HepG2 (cell line): ENCODE results near the gene GBGT1. TPM values are rescaled to one million over a fixed set of nuclear protein-coding genes. Genes with fewer than 3 reads are reported as not detected.

ENCODE experiments used
- ADNP ChIP-seq: sonication (generic); formaldehyde crosslinking; IDR thresholded peaks from 2 replicates; pipeline ENCODE4 v1.4.0; 2020; ENCODE audit warnings: missing genetic modification reagents
- AHR ChIP-seq: IDR thresholded peaks from 2 replicates; pipeline ENCODE4 v1.6.1; 2018; ENCODE audit warnings: missing genetic modification reagents, missing compliant biosample characterization
- CEBPB ChIP-seq: IDR thresholded peaks from 2 replicates; pipeline ENCODE4 v1.6.1; 2011; ENCODE audit warnings: low read depth, low read length, improper control_type of control experiment, borderline replicate concordance
- CHCHD3 ChIP-seq: sonication (generic); formaldehyde crosslinking; IDR thresholded peaks from 2 replicates; pipeline ENCODE4 v1.8.0; 2022; ENCODE audit warnings: mild to moderate bottlenecking, missing genetic modification reagents, moderate library complexity
- KAT8 ChIP-seq: IDR thresholded peaks from 2 replicates; pipeline ENCODE4 v1.6.1; 2016; ENCODE audit warnings: missing genetic modification reagents, missing compliant biosample characterization
- KDM5A ChIP-seq: fragments of 200-600 bp; sonication (generic); IDR thresholded peaks from 2 replicates; pipeline ENCODE4 v1.7.0; 2018; ENCODE audit warnings: antibody characterized with exemption, mild to moderate bottlenecking, low read length, borderline replicate concordance
- MXD4 ChIP-seq: IDR thresholded peaks from 2 replicates; pipeline ENCODE4 v1.6.1; 2016; ENCODE audit warnings: mild to moderate bottlenecking, missing biosample characterization, missing genetic modification reagents
- NRL ChIP-seq: sonication (generic); formaldehyde crosslinking; IDR thresholded peaks from 2 replicates; pipeline ENCODE4 v1.5.0; 2020; ENCODE audit warnings: missing genetic modification reagents, mild to moderate bottlenecking, moderate library complexity, borderline replicate concordance
- RBAK ChIP-seq: sonication (generic); formaldehyde crosslinking; IDR thresholded peaks from 2 replicates; pipeline ENCODE4 v1.5.1; 2020; ENCODE audit warnings: mild to moderate bottlenecking, missing genetic modification reagents
- SOX13 ChIP-seq, 3 experiments: fragments of 450-650 bp in 1 of 3; sonication (generic) in 1 of 3; formaldehyde crosslinking in 1 of 3; IDR thresholded peaks in 2 of 3; conservative IDR thresholded peaks in 1 of 3; 2 replicates each; pipeline versions ENCODE4 v1.5.0 to v1.6.1; 2016 to 2020; ENCODE audit warnings: antibody characterized with exemption in 1 of 3, mild to moderate bottlenecking in 1 of 3, missing compliant biosample characterization in 1 of 3, missing genetic modification reagents in 1 of 3, moderate library complexity in 1 of 3
- THAP11 ChIP-seq: IDR thresholded peaks from 2 replicates; pipeline ENCODE4 v1.6.1; 2016; ENCODE audit warnings: missing biosample characterization, missing genetic modification reagents
- ZC3H4 ChIP-seq: sonication (generic); formaldehyde crosslinking; IDR thresholded peaks from 2 replicates; pipeline ENCODE4 v1.4.0; 2020; ENCODE audit warnings: missing genetic modification reagents, borderline replicate concordance
- ZNF234 ChIP-seq: sonication (generic); formaldehyde crosslinking; conservative IDR thresholded peaks from 2 replicates; pipeline ENCODE4 v1.5.1; 2020; ENCODE audit warnings: mild to moderate bottlenecking, missing genetic modification reagents
- ZNF34 ChIP-seq: sonication (generic); formaldehyde crosslinking; IDR thresholded peaks from 2 replicates; pipeline ENCODE4 v1.4.0; 2020; ENCODE audit warnings: mild to moderate bottlenecking, missing genetic modification reagents, borderline replicate concordance
- ZNF629 ChIP-seq: sonication (generic); formaldehyde crosslinking; conservative IDR thresholded peaks from 2 replicates; pipeline ENCODE4 v1.5.0; 2020; ENCODE audit warnings: missing genetic modification reagents
- polyA plus RNA-seq, 8 experiments: library from polyadenylated mRNA; depleted of rRNA in 3 of 8; stranded (reverse) in 7 of 8; unstranded in 1 of 8; fragments of >200 nt; fragmentation: Illumina TruSeq in 4 of 8; extraction: Trizol in 4 of 8; gene quantifications; 2 replicates each; pipeline versions ENCODE4 v1.2.1 to v1.2.3, GENCODE V29; 2011 to 2016; ENCODE audit warnings: low read depth in 4 of 8, missing spikeins in 1 of 8, mixed read lengths in 1 of 8; ENCODE audit not compliant: insufficient read depth in 1 of 8
- total RNA-seq, 5 experiments: library from RNA; depleted of rRNA; stranded (reverse); fragments of >200 nt; fragmentation: Illumina TruSeq; extraction: Trizol; gene quantifications; 2 replicates each; pipeline ENCODE4 v1.2.3, GENCODE V29; 2016; ENCODE audit warnings: low read depth in 1 of 5
- TF ChIP-seq, protein P1 (sequence below): sonication (generic); formaldehyde crosslinking; IDR thresholded peaks from 2 replicates; pipeline ENCODE4 v1.4.0; 2020; ENCODE audit warnings: low read depth, missing genetic modification reagents
- TF ChIP-seq, protein P2 (sequence below): IDR thresholded peaks from 2 replicates; pipeline ENCODE4 v1.6.1; 2016; ENCODE audit warnings: mild to moderate bottlenecking, missing biosample characterization, missing genetic modification reagents
- TF ChIP-seq, protein P3 (sequence below): sonication (generic); formaldehyde crosslinking; IDR thresholded peaks from 2 replicates; pipeline ENCODE4 v1.8.1; 2022; ENCODE audit warnings: low read depth, mild to moderate bottlenecking, missing genetic modification reagents
- TF ChIP-seq, protein P4 (sequence below): sonication (generic); IDR thresholded peaks from 2 replicates; pipeline ENCODE4 v1.6.1; 2016; ENCODE audit warnings: low read depth, borderline replicate concordance
- TF ChIP-seq, protein P5 (sequence below): sonication (generic); formaldehyde crosslinking; IDR thresholded peaks from 2 replicates; pipeline ENCODE4 v1.4.0; 2020; ENCODE audit warnings: mild to moderate bottlenecking, missing genetic modification reagents, borderline replicate concordance

GBGT1 gene
- total and polyA plus RNA-seq, 2 of the 13 experiments (the other 11 are each of a cell fraction or from before 2014, with no cell fraction given), result not detected

DNA sequence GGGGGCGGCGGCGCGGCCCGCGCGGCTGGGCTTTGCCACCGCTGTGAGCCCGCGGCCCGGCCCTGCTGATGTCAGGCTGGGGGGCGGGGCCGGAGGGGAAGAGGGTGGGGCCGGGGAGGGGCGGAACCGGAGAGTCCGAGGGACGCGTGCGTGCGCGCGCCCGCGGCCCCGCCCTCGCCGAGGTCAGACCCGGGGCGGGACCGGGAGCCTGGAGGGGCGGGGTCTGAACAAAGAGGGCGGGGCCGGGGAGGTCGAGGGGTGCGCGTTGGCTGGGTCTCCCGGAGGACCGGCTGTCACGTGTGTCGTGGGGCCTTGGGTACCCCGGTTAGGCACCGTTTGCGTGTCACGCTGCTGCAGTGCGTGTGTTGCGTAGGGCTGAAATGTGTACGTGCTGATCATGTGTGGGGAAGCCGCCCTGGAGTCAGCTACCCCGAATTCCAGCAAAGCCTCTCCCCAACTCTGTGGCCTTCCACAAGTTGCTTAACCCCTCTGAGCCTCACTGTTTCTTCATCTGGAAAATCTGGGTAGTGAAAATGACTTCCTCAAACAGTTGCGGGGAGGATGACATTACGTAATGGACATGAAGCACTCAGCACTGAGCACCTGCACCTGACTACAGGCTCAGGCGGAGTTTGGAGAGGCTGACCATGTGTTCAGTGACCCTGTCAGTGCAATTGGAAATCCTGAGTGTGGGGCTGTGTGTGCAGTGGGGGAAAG lies 42.4 kb downstream of the GBGT1 start, which contains the start of gene RALGDS (continued):
- TF ChIP-seq, protein P1, sequence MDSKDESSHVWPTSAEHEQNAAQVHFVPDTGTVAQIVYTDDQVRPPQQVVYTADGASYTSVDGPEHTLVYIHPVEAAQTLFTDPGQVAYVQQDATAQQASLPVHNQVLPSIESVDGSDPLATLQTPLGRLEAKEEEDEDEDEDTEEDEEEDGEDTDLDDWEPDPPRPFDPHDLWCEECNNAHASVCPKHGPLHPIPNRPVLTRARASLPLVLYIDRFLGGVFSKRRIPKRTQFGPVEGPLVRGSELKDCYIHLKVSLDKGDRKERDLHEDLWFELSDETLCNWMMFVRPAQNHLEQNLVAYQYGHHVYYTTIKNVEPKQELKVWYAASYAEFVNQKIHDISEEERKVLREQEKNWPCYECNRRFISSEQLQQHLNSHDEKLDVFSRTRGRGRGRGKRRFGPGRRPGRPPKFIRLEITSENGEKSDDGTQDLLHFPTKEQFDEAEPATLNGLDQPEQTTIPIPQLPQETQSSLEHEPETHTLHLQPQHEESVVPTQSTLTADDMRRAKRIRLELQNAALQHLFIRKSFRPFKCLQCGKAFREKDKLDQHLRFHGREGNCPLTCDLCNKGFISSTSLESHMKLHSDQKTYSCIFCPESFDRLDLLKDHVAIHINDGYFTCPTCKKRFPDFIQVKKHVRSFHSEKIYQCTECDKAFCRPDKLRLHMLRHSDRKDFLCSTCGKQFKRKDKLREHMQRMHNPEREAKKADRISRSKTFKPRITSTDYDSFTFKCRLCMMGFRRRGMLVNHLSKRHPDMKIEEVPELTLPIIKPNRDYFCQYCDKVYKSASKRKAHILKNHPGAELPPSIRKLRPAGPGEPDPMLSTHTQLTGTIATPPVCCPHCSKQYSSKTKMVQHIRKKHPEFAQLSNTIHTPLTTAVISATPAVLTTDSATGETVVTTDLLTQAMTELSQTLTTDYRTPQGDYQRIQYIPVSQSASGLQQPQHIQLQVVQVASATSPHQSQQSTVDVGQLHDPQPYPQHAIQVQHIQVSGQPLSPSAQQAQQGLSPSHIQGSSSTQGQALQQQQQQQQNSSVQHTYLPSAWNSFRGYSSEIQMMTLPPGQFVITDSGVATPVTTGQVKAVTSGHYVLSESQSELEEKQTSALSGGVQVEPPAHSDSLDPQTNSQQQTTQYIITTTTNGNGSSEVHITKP (CRISPR knock-in tag), result no peak
- TF ChIP-seq ZNF34 (CRISPR knock-in tag) (no peak), RBAK (no peak), CEBPB (peak; percentile 67), KDM5A (no peak), ADNP (no peak), SOX13 (IDR thresholded peaks at IDR 0.05) (no peak), SOX13 (CRISPR knock-in tag; conservative IDR thresholded peaks at IDR 0.05 in 1 of 2, IDR thresholded peaks at IDR 0.05 in 1 of 2) (no peak), CHCHD3 (CRISPR knock-in tag) (no peak), MXD4 (CRISPR knock-in tag) (no peak), KAT8 (no peak), NRL (no peak), ZC3H4 (CRISPR knock-in tag) (no peak), AHR (CRISPR knock-in tag) (no peak), ZNF629 (no peak), ZNF234 (CRISPR knock-in tag) (no peak), THAP11 (CRISPR knock-in tag) (0 out of 2 replicates have a peak, but pooled peaks have one; percentile 15)
- TF ChIP-seq, protein P2, sequence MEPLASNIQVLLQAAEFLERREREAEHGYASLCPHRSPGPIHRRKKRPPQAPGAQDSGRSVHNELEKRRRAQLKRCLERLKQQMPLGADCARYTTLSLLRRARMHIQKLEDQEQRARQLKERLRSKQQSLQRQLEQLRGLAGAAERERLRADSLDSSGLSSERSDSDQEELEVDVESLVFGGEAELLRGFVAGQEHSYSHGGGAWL (CRISPR knock-in tag), result no peak
- TF ChIP-seq, protein P3, sequence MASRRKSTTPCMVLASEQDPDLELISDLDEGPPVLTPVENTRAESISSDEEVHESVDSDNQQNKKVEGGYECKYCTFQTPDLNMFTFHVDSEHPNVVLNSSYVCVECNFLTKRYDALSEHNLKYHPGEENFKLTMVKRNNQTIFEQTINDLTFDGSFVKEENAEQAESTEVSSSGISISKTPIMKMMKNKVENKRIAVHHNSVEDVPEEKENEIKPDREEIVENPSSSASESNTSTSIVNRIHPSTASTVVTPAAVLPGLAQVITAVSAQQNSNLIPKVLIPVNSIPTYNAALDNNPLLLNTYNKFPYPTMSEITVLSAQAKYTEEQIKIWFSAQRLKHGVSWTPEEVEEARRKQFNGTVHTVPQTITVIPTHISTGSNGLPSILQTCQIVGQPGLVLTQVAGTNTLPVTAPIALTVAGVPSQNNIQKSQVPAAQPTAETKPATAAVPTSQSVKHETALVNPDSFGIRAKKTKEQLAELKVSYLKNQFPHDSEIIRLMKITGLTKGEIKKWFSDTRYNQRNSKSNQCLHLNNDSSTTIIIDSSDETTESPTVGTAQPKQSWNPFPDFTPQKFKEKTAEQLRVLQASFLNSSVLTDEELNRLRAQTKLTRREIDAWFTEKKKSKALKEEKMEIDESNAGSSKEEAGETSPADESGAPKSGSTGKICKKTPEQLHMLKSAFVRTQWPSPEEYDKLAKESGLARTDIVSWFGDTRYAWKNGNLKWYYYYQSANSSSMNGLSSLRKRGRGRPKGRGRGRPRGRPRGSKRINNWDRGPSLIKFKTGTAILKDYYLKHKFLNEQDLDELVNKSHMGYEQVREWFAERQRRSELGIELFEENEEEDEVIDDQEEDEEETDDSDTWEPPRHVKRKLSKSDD (CRISPR knock-in tag), result no peak
- TF ChIP-seq, protein P4, sequence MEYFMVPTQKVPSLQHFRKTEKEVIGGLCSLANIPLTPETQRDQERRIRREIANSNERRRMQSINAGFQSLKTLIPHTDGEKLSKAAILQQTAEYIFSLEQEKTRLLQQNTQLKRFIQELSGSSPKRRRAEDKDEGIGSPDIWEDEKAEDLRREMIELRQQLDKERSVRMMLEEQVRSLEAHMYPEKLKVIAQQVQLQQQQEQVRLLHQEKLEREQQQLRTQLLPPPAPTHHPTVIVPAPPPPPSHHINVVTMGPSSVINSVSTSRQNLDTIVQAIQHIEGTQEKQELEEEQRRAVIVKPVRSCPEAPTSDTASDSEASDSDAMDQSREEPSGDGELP, result no peak; the same call in 1 of the 2 replicates
- TF ChIP-seq, protein P5, sequence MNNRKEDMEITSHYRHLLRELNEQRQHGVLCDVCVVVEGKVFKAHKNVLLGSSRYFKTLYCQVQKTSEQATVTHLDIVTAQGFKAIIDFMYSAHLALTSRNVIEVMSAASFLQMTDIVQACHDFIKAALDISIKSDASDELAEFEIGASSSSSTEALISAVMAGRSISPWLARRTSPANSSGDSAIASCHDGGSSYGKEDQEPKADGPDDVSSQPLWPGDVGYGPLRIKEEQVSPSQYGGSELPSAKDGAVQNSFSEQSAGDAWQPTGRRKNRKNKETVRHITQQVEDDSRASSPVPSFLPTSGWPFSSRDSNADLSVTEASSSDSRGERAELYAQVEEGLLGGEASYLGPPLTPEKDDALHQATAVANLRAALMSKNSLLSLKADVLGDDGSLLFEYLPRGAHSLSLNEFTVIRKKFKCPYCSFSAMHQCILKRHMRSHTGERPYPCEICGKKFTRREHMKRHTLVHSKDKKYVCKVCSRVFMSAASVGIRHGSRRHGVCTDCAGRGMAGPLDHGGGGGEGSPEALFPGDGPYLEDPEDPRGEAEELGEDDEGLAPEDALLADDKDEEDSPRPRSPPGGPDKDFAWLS (CRISPR knock-in tag), result no peak
